ENCODE data around the gene OCA2. TPM values are rescaled to one million over a fixed set of nuclear protein-coding genes. Genes with fewer than 3 reads are reported as not detected.

Gene OCA2
- total and polyA plus RNA-seq, 4 donors, result 0.49 to 23.0 (median 2.3) TPM

DNA sequence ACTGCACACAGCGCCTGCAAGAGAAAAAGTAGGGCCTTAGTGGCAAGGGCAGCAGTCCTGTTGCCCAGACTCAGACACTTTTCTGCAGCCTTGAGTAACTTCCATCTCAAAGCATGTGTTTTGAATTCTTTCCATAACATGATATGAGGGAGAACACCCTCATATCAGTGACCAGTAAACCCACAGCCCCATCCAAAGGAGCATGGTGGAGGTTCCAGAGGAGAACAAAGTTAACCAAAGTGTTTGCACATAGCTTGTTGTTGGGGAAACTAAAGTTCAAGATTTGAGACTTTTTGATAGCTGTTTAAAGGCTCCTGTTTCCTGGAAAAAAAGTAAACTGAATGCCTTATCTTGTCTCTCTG lies 74.2 kb downstream of the OCA2 start:
- H3K27ac ChIP-seq (ENCODE audit: low read depth in 1 of 2, low read length in 1 of 2), result no peak overlapping the region
- no peak overlapping the region for H3K4me3 ChIP-seq
- WGBS, 2 donors, result 88 to 100% methylated on average over 1 of the region's 1 CpG
- H3K4me1 ChIP-seq (ENCODE audit: control insufficient read depth in 5 of 5, insufficient read depth in 5 of 5, low read length in 5 of 5), result peaks cover 0 to 25% (median 5%) of the 10 kb centered on the region in 5 donors
- peaks cover 0 to 1% (median 0%) of the 10 kb centered on the region in 4 donors for H3K9me3 ChIP-seq (ENCODE audit: control insufficient read depth in 4 of 4, insufficient read depth in 3 of 4, low read length in 3 of 4)
- DNase-seq (no peak), ATAC-seq (ENCODE audit: insufficient read depth, low FRiP score) (no peak)
- TF ChIP-seq, protein P1, sequence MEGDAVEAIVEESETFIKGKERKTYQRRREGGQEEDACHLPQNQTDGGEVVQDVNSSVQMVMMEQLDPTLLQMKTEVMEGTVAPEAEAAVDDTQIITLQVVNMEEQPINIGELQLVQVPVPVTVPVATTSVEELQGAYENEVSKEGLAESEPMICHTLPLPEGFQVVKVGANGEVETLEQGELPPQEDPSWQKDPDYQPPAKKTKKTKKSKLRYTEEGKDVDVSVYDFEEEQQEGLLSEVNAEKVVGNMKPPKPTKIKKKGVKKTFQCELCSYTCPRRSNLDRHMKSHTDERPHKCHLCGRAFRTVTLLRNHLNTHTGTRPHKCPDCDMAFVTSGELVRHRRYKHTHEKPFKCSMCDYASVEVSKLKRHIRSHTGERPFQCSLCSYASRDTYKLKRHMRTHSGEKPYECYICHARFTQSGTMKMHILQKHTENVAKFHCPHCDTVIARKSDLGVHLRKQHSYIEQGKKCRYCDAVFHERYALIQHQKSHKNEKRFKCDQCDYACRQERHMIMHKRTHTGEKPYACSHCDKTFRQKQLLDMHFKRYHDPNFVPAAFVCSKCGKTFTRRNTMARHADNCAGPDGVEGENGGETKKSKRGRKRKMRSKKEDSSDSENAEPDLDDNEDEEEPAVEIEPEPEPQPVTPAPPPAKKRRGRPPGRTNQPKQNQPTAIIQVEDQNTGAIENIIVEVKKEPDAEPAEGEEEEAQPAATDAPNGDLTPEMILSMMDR (IDR thresholded peaks at IDR 0.05; ENCODE audit: control extremely low read depth, extremely low read depth), result no peak
- H3K27me3 ChIP-seq (ENCODE audit: control insufficient read depth in 3 of 3, insufficient read depth in 3 of 3, low read length in 2 of 3), result no peaks in the 10 kb centered on the region
- H3K9ac ChIP-seq (ENCODE audit: insufficient read depth in 1 of 2, low read length in 2 of 2), result no peak overlapping the region
- peaks cover 0 to 8% (median 3%) of the 10 kb centered on the region in 4 donors for H3K36me3 ChIP-seq (ENCODE audit: control insufficient read depth in 4 of 4, insufficient read depth in 4 of 4, low read length in 4 of 4)

DNA sequence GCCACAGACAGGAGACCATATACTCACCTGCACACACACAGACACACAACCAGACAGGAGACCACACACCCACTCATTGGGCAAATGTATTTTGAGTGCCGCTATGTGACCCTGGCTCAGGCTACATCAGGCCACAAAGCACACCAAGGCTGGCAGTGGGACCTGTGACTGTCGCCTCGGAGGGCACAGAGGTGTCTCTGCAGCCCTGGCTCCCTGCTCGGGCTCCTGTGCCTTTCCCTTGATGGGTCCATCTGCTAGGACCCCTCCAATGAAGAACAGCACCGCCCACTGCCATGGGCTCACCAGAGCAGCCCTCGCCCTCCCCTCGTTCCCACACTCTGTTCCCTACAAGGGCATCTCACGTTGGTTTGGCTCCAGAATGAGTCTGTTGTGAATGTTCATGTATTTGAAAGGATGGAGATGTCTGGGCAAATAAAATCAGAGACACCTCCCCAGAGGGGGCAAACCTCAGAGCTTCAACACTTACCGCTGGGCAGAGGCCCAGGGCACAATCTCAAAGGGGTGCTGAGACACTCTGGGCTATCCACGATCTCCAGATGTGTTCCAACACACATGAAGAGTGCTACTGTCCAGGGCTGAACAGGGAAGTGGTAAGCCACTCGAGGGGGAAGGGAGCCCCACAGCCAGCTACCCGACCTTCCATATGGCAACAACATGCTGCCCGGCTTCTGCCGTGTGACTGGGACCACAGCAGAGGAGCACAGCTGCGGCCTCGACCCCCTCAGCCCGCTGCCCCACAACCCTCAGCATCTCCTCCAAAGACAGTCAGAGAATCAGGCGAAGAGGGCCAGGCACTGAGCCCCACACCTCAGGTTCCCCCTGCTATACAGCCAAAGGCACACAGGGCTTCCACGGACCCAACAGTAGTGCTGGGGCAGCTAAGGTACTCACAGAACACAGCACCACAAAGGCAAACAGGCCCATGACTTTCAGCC lies 74.9 kb downstream of the OCA2 start:
- WGBS, 2 donors, result 77 to 85% methylated on average over 19 of the region's 19 CpGs
- Histone ChIP-seq H3K27me3 (ENCODE audit: control insufficient read depth in 3 of 3, insufficient read depth in 3 of 3, low read length in 2 of 3) (no peaks in the 10 kb centered on the region), H3K27ac (ENCODE audit: low read depth in 1 of 2, low read length in 1 of 2) (no peak overlapping the region), H3K9me3 (ENCODE audit: control insufficient read depth in 4 of 4, insufficient read depth in 3 of 4, low read length in 3 of 4) (peaks cover 0 to 1% (median 0%) of the 10 kb centered on the region in 4 donors), H3K9ac (ENCODE audit: insufficient read depth in 1 of 2, low read length in 2 of 2) (no peak overlapping the region), H3K4me3 (no peak overlapping the region), H3K36me3 (ENCODE audit: control insufficient read depth in 4 of 4, insufficient read depth in 4 of 4, low read length in 4 of 4) (peaks cover 0 to 8% (median 3%) of the 10 kb centered on the region in 4 donors), H3K4me1 (ENCODE audit: control insufficient read depth in 5 of 5, insufficient read depth in 5 of 5, low read length in 5 of 5) (peaks cover 0 to 31% (median 8%) of the 10 kb centered on the region in 5 donors)
- ATAC-seq (ENCODE audit: insufficient read depth, low FRiP score) (no peak), DNase-seq (no peak)
- TF ChIP-seq, protein P1 (IDR thresholded peaks at IDR 0.05; ENCODE audit: control extremely low read depth, extremely low read depth), result no peak

GRCh38 chr15:28023422-28023821 lies 75.7 kb downstream of the OCA2 start:
- DNase-seq (no peak), ATAC-seq (ENCODE audit: insufficient read depth, low FRiP score) (no peak)
- Histone ChIP-seq H3K27ac (ENCODE audit: low read depth in 1 of 2, low read length in 1 of 2) (no peak overlapping the region), H3K9ac (ENCODE audit: insufficient read depth in 1 of 2, low read length in 2 of 2) (no peak overlapping the region), H3K9me3 (ENCODE audit: control insufficient read depth in 4 of 4, insufficient read depth in 3 of 4, low read length in 3 of 4) (peaks cover 0 to 1% (median 0%) of the 10 kb centered on the region in 4 donors), H3K36me3 (ENCODE audit: control insufficient read depth in 4 of 4, insufficient read depth in 4 of 4, low read length in 4 of 4) (peaks cover 0 to 8% (median 3%) of the 10 kb centered on the region in 4 donors), H3K4me1 (ENCODE audit: control insufficient read depth in 5 of 5, insufficient read depth in 5 of 5, low read length in 5 of 5) (peaks cover 0 to 38% (median 12%) of the 10 kb centered on the region in 5 donors), H3K4me3 (no peak overlapping the region), H3K27me3 (ENCODE audit: control insufficient read depth in 3 of 3, insufficient read depth in 3 of 3, low read length in 2 of 3) (no peaks in the 10 kb centered on the region)
- 96 to 97% methylated on average over 8 of the region's 8 CpGs for WGBS, 2 donors
- TF ChIP-seq, protein P1 (IDR thresholded peaks at IDR 0.05; ENCODE audit: control extremely low read depth, extremely low read depth), result no peak

All from lung (tissue), 12 donors.